ENCODE measurements around the gene AKR1A1.

AKR1A1 gene

GRCh38 chr1:45550401-45551351, at the start of gene AKR1A1:
Gene AKR1A1 (plus strand): TSS chr1:45550826. CDS start chr1:45561795, 10,969 bp downstream.
- peaks cover 38% of the 10 kb centered on the region for H3K36me3 ChIP-seq
- TF ChIP-seq Cebpa-rat (IDR thresholded peaks at IDR 0.05): no peak
- H3K9me3 ChIP-seq: no peaks in the 10 kb centered on the region
- H3K4me2 ChIP-seq: peak within 1 kb of the TSS; percentile 96
- H4K20me1 ChIP-seq: peaks cover 44% of the 10 kb centered on the region
- H3K4me3 ChIP-seq: peak within 1 kb of the TSS; percentile 90
- H3K4me1 ChIP-seq: peaks cover 80% of the 10 kb centered on the region
- peak within 1 kb of the TSS; percentile 89 for H3K9ac ChIP-seq
- peak within 1 kb of the TSS; percentile 84 for H3K27ac ChIP-seq
- H3K27me3 ChIP-seq: no peaks in the 10 kb centered on the region

GRCh38 chr1:45501505-45501859, 49.1 kb upstream of the AKR1A1 start:
- no peak overlapping the region for H3K27ac ChIP-seq
- no peak overlapping the region for H3K4me3 ChIP-seq
- H3K27me3 ChIP-seq: no peaks in the 10 kb centered on the region
- H3K4me2 ChIP-seq: peak overlapping the region; percentile 89
- no peak overlapping the region for H3K9ac ChIP-seq
- H3K9me3 ChIP-seq: no peaks in the 10 kb centered on the region
- TF ChIP-seq Cebpa-rat (IDR thresholded peaks at IDR 0.05): no peak
- peaks cover 14% of the 10 kb centered on the region; the same call in 1 of the 2 replicates for H3K36me3 ChIP-seq
- 0 out of 2 replicates have a peak, but pooled peaks cover under 1% of the 10 kb centered on the region for H4K20me1 ChIP-seq
- peaks cover 25% of the 10 kb centered on the region for H3K4me1 ChIP-seq

GRCh38 chr1:45503462-45504360, 46.9 kb upstream of the AKR1A1 start:
- H3K9ac ChIP-seq: no peak overlapping the region
- H3K4me3 ChIP-seq: no peak overlapping the region
- no peaks in the 10 kb centered on the region for H3K27me3 ChIP-seq
- no peak for TF ChIP-seq Cebpa-rat (IDR thresholded peaks at IDR 0.05)
- peaks cover 24% of the 10 kb centered on the region for H3K4me1 ChIP-seq
- peaks cover 23% of the 10 kb centered on the region for H4K20me1 ChIP-seq
- H3K36me3 ChIP-seq: peaks cover 33% of the 10 kb centered on the region
- no peak overlapping the region for H3K4me2 ChIP-seq
- no peaks in the 10 kb centered on the region for H3K9me3 ChIP-seq
- no peak overlapping the region for H3K27ac ChIP-seq

DNA sequence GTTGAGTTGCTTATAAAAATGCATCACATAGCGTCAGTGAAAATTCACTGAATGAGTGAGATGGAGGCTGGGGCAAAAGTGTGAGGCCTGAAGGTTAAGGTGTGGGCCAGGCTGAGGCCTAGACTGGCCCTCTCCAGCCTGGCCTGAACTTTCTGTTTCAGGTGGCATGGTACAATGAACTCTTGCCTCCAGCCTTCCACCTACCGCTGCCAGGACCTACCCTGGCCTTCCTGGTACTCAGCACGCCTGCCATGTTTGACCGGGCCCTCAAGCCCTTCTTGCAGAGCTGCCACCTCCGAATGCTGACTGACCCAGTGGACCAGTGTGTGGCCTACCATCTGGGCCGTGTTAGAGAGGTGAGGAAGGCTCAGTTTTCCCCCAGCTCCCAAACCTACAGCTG, 43.4 kb upstream of the AKR1A1 start:
- TF ChIP-seq Cebpa-rat (IDR thresholded peaks at IDR 0.05): no peak
- Histone ChIP-seq H3K4me3 (no peak overlapping the region), H3K27ac (no peak overlapping the region; the same call in 1 of the 2 replicates), H3K9me3 (no peaks in the 10 kb centered on the region), H3K4me1 (no peaks in the 10 kb centered on the region), H3K27me3 (no peaks in the 10 kb centered on the region), H3K4me2 (no peak overlapping the region), H4K20me1 (peaks cover 58% of the 10 kb centered on the region), H3K9ac (no peak overlapping the region), H3K36me3 (peaks cover 68% of the 10 kb centered on the region)

- Histone ChIP-seq H3K9me3 (no peaks in the 10 kb centered on the region), H3K27me3 (no peaks in the 10 kb centered on the region), H3K4me2 (no peak overlapping the region), H3K27ac (no peak overlapping the region), H3K9ac (no peak overlapping the region), H3K4me1 (no peaks in the 10 kb centered on the region), H3K36me3 (peaks cover 74% of the 10 kb centered on the region), H4K20me1 (peaks cover 65% of the 10 kb centered on the region), H3K4me3 (no peak overlapping the region)
- TF ChIP-seq Cebpa-rat (IDR thresholded peaks at IDR 0.05): no peak
These were observed 42.7 kb upstream of the AKR1A1 start for GRCh38 chr1:45507893-45508292.

GRCh38 chr1:45508295-45509151, 42.1 kb upstream of the AKR1A1 start:
- Histone ChIP-seq H3K27me3 (no peaks in the 10 kb centered on the region), H4K20me1 (peaks cover 71% of the 10 kb centered on the region), H3K4me1 (0 out of 2 replicates have a peak, but pooled peaks cover under 1% of the 10 kb centered on the region), H3K27ac (no peak overlapping the region), H3K4me2 (no peak overlapping the region), H3K9me3 (no peaks in the 10 kb centered on the region), H3K36me3 (peaks cover 75% of the 10 kb centered on the region), H3K4me3 (no peak overlapping the region), H3K9ac (no peak overlapping the region)
- no peak for TF ChIP-seq Cebpa-rat (IDR thresholded peaks at IDR 0.05)

DNA sequence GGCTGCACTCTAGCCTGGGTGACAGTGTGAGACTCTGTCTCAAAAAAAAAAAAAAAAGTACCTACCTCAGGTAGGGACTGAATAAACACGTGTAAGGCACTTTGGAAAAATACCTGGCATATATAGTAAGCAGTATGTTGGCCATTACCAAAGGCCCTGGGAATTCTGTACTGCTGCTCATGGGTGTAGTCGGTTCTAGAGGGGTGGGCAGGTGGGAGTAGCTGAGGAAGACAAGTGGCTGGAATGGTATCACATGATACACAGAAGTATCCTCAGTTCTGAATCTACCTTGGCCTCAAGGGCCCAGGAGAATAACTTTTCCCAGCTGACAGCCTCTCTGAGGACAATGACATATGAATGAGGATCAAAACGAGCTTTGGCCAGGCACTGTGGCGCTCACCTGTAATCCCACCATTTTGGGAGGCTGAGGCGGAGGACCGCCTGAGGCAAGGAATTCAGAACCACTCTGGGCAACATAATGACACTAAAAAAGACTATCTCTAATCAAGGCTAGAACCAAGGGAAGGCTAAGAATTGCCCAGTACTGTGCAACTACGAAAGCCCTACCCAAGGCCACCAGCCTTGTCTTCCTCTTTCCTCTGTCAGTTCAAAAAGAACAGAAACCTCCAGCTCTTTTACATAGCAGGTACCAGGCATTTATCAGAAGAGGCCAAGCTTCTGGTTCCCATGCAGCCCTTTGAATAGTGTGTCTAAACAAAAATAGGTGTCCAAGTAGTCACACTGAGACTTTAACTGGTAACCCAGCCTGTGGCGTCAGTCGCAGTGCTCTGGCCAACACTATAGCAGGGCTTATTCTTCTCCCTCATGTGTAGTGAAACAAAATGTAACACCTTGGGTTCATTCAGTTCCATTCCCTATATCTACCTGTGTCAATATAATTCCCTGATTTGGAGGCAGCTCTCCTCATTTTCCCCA, 40.3 kb upstream of the AKR1A1 start:
- Histone ChIP-seq H3K27me3 (no peaks in the 10 kb centered on the region), H3K9me3 (no peaks in the 10 kb centered on the region), H3K4me2 (no peak overlapping the region), H3K36me3 (peaks cover 85% of the 10 kb centered on the region), H4K20me1 (peaks cover 89% of the 10 kb centered on the region), H3K4me3 (no peak overlapping the region), H3K27ac (no peak overlapping the region), H3K4me1 (peaks cover 18% of the 10 kb centered on the region), H3K9ac (no peak overlapping the region)
- no peak for TF ChIP-seq Cebpa-rat (IDR thresholded peaks at IDR 0.05)

DNA sequence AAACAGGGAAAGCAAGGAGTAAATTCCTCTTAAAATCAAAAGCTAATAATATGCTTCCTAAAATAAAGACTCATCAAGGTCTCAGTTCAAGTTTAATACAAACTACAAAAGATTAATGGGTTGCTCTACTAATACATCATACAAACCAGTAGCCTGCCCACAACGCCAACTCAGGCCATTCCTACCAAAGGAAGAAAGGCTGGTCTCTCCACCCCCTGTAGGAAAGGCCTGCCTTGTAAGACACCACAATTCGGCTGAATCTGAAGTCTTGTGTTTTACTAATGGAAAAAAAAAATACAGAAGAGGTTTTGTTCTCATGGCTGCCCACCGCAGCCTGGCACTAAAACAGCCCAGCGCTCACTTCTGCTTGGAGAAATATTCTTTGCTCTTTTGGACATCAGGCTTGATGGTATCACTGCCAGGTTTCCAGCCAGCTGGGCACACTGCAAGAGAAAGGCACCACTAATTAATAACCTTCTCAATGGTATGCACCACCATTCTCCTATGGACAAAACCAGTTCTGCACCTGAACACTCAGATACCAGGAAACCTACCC, 39.6 kb upstream of the AKR1A1 start:
- no peak overlapping the region for H3K9ac ChIP-seq
- no peak for TF ChIP-seq Cebpa-rat (IDR thresholded peaks at IDR 0.05)
- no peaks in the 10 kb centered on the region for H3K27me3 ChIP-seq
- H3K9me3 ChIP-seq: no peaks in the 10 kb centered on the region
- peaks cover 26% of the 10 kb centered on the region for H3K4me1 ChIP-seq
- no peak overlapping the region for H3K4me2 ChIP-seq
- H3K36me3 ChIP-seq: peaks cover 93% of the 10 kb centered on the region
- peaks cover 96% of the 10 kb centered on the region for H4K20me1 ChIP-seq
- H3K4me3 ChIP-seq: no peak overlapping the region
- no peak overlapping the region for H3K27ac ChIP-seq

Data from BLaER1 (cell line).